K562 (cell line): ENCODE measurements around the gene DCAF11. TPM values are rescaled to one million over a fixed set of nuclear protein-coding genes. Genes with fewer than 3 reads are reported as not detected.

ENCODE experiments used
- CREB5 ChIP-seq: fragments of 250-450 bp; sonication (Bioruptor Pico); IDR thresholded peaks from 2 replicates; pipeline ENCODE4 v1.5.0; 2020; ENCODE audit warnings: mild to moderate bottlenecking
- RUNX1 ChIP-seq: sonication (generic); IDR thresholded peaks from 2 replicates; pipeline ENCODE4 v1.6.1; 2016; ENCODE audit warnings: antibody characterized with exemption, low read depth
- ZFP1 ChIP-seq: fragments of 450-650 bp; formaldehyde crosslinking; IDR thresholded peaks from 2 replicates; pipeline ENCODE4 v1.4.0; 2020; ENCODE audit warnings: mild to moderate bottlenecking, mixed read lengths
- ZNF311 ChIP-seq: fragments of 250-450 bp; sonication (Bioruptor Pico); IDR thresholded peaks from 2 replicates; pipeline ENCODE4 v1.4.0; 2020; ENCODE audit warnings: mild to moderate bottlenecking, moderate library complexity
- polyA plus RNA-seq, 8 experiments: library from polyadenylated mRNA; depleted of rRNA in 4 of 8; stranded (reverse) in 5 of 8; unstranded in 3 of 8; fragments of >200 nt; fragmentation: Nextera tagmentation in 2 of 8; fragmentation: Illumina TruSeq in 1 of 8; extraction: Ambion mirVana in 2 of 8; extraction: Trizol in 1 of 8; gene quantifications; 2 replicates each; pipeline versions ENCODE4 v1.2.1 to v1.2.3, GENCODE V29; 2011 to 2014; ENCODE audit warnings: inconsistent platforms in 1 of 8, missing spikeins in 1 of 8
- total RNA-seq, 7 experiments: library from RNA; depleted of rRNA in 6 of 7; stranded (reverse); fragments of >200 nt in 6 of 7; fragmentation: Illumina TruSeq in 2 of 7; extraction: Trizol in 2 of 7; gene quantifications; 2 replicates each; pipeline versions ENCODE4 v1.2.1 to v1.2.3, GENCODE V29; 2011 to 2021; ENCODE audit warnings: low replicate concordance in 1 of 7
- TF ChIP-seq, protein P1 (sequence below), 2 experiments: fragments of 450-650 bp in 1 of 2; sonication (generic) in 1 of 2; formaldehyde crosslinking in 1 of 2; IDR thresholded peaks in 1 of 2; conservative IDR thresholded peaks in 1 of 2; 2 replicates each; pipeline versions ENCODE4 v1.6.1 to v1.8.1; 2016 to 2023; ENCODE audit warnings: mild to moderate bottlenecking in 2 of 2, moderate library complexity in 2 of 2, inconsistent platforms in 1 of 2, missing genetic modification reagents in 1 of 2
- TF ChIP-seq, protein P2 (sequence below): fragments of 450-650 bp; IDR thresholded peaks from 2 replicates; pipeline ENCODE4 v1.6.1; 2016; ENCODE audit warnings: mild to moderate bottlenecking, moderate library complexity
- TF ChIP-seq, protein P3 (sequence below): fragments of 450-650 bp; formaldehyde crosslinking; IDR thresholded peaks from 2 replicates; pipeline ENCODE4 v1.4.0; 2020; ENCODE audit warnings: mild to moderate bottlenecking, mixed read lengths

Gene DCAF11
- total and polyA plus RNA-seq, 9 of the 15 experiments (the other 6 are each of a cell fraction or from before 2014, with no cell fraction given) = 8.5 to 46.2 (median 36.4) TPM

GRCh38 chr14:24093901-24094840 lies 20.4 kb upstream of the DCAF11 start, which contains the start of gene PCK2 (continued):
- TF ChIP-seq, protein P1, sequence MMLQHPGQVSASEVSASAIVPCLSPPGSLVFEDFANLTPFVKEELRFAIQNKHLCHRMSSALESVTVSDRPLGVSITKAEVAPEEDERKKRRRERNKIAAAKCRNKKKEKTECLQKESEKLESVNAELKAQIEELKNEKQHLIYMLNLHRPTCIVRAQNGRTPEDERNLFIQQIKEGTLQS (IDR thresholded peaks at IDR 0.05) = peak; percentile 86
- TF ChIP-seq, protein P1 (CRISPR knock-in tag; conservative IDR thresholded peaks at IDR 0.05) = no peak
- no peak for TF ChIP-seq ZFP1 (CRISPR knock-in tag)
- no peak for TF ChIP-seq ZNF311 (CRISPR knock-in tag)
- TF ChIP-seq, protein P2, sequence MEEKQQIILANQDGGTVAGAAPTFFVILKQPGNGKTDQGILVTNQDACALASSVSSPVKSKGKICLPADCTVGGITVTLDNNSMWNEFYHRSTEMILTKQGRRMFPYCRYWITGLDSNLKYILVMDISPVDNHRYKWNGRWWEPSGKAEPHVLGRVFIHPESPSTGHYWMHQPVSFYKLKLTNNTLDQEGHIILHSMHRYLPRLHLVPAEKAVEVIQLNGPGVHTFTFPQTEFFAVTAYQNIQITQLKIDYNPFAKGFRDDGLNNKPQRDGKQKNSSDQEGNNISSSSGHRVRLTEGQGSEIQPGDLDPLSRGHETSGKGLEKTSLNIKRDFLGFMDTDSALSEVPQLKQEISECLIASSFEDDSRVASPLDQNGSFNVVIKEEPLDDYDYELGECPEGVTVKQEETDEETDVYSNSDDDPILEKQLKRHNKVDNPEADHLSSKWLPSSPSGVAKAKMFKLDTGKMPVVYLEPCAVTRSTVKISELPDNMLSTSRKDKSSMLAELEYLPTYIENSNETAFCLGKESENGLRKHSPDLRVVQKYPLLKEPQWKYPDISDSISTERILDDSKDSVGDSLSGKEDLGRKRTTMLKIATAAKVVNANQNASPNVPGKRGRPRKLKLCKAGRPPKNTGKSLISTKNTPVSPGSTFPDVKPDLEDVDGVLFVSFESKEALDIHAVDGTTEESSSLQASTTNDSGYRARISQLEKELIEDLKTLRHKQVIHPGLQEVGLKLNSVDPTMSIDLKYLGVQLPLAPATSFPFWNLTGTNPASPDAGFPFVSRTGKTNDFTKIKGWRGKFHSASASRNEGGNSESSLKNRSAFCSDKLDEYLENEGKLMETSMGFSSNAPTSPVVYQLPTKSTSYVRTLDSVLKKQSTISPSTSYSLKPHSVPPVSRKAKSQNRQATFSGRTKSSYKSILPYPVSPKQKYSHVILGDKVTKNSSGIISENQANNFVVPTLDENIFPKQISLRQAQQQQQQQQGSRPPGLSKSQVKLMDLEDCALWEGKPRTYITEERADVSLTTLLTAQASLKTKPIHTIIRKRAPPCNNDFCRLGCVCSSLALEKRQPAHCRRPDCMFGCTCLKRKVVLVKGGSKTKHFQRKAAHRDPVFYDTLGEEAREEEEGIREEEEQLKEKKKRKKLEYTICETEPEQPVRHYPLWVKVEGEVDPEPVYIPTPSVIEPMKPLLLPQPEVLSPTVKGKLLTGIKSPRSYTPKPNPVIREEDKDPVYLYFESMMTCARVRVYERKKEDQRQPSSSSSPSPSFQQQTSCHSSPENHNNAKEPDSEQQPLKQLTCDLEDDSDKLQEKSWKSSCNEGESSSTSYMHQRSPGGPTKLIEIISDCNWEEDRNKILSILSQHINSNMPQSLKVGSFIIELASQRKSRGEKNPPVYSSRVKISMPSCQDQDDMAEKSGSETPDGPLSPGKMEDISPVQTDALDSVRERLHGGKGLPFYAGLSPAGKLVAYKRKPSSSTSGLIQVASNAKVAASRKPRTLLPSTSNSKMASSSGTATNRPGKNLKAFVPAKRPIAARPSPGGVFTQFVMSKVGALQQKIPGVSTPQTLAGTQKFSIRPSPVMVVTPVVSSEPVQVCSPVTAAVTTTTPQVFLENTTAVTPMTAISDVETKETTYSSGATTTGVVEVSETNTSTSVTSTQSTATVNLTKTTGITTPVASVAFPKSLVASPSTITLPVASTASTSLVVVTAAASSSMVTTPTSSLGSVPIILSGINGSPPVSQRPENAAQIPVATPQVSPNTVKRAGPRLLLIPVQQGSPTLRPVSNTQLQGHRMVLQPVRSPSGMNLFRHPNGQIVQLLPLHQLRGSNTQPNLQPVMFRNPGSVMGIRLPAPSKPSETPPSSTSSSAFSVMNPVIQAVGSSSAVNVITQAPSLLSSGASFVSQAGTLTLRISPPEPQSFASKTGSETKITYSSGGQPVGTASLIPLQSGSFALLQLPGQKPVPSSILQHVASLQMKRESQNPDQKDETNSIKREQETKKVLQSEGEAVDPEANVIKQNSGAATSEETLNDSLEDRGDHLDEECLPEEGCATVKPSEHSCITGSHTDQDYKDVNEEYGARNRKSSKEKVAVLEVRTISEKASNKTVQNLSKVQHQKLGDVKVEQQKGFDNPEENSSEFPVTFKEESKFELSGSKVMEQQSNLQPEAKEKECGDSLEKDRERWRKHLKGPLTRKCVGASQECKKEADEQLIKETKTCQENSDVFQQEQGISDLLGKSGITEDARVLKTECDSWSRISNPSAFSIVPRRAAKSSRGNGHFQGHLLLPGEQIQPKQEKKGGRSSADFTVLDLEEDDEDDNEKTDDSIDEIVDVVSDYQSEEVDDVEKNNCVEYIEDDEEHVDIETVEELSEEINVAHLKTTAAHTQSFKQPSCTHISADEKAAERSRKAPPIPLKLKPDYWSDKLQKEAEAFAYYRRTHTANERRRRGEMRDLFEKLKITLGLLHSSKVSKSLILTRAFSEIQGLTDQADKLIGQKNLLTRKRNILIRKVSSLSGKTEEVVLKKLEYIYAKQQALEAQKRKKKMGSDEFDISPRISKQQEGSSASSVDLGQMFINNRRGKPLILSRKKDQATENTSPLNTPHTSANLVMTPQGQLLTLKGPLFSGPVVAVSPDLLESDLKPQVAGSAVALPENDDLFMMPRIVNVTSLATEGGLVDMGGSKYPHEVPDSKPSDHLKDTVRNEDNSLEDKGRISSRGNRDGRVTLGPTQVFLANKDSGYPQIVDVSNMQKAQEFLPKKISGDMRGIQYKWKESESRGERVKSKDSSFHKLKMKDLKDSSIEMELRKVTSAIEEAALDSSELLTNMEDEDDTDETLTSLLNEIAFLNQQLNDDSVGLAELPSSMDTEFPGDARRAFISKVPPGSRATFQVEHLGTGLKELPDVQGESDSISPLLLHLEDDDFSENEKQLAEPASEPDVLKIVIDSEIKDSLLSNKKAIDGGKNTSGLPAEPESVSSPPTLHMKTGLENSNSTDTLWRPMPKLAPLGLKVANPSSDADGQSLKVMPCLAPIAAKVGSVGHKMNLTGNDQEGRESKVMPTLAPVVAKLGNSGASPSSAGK = peak; percentile 53; the same call in 1 of the 2 replicates
- TF ChIP-seq RUNX1 = no peak
- no peak for TF ChIP-seq CREB5
- TF ChIP-seq, protein P3, sequence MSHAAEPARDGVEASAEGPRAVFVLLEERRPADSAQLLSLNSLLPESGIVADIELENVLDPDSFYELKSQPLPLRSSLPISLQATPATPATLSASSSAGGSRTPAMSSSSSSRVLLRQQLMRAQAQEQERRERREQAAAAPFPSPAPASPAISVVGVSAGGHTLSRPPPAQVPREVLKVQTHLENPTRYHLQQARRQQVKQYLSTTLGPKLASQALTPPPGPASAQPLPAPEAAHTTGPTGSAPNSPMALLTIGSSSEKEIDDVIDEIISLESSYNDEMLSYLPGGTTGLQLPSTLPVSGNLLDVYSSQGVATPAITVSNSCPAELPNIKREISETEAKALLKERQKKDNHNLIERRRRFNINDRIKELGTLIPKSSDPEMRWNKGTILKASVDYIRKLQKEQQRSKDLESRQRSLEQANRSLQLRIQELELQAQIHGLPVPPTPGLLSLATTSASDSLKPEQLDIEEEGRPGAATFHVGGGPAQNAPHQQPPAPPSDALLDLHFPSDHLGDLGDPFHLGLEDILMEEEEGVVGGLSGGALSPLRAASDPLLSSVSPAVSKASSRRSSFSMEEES = no peak
